Loucy (cell line): Measurements from ENCODE around the gene DIO3.

Experiments
- H2AFZ ChIP-seq: fragments of 200-600 bp; sonication (generic); 2 replicates; pipeline ENCODE4 v1.6.0; 2016; ENCODE audit warnings: antibody characterized with exemption, mild to moderate bottlenecking, low read length, moderate library complexity
- H3F3A ChIP-seq: fragments of 200-600 bp; 2 replicates; pipeline ENCODE4 v1.6.0; 2016; ENCODE audit warnings: antibody characterized with exemption, low read depth, mild to moderate bottlenecking
- H3K27me3 ChIP-seq: fragments of 200-600 bp; sonication (generic); 2 replicates; pipeline ENCODE4 v1.6.1; 2014; ENCODE audit warnings: low read length, mild to moderate bottlenecking; ENCODE audit not compliant: insufficient read depth, poor library complexity, severe bottlenecking
- H3K36me3 ChIP-seq: fragments of 200-600 bp; sonication (generic); 2 replicates; pipeline ENCODE4 v1.6.1; 2016; ENCODE audit warnings: low read length; ENCODE audit not compliant: insufficient read depth
- H3K4me1 ChIP-seq: fragments of 200-600 bp; sonication (generic); 2 replicates; pipeline ENCODE4 v1.5.1; 2014; ENCODE audit warnings: low read length, mild to moderate bottlenecking; ENCODE audit not compliant: insufficient read depth, poor library complexity, severe bottlenecking
- H3K4me2 ChIP-seq: fragments of 200-600 bp; sonication (generic); 2 replicates; pipeline ENCODE4 v1.6.0; 2014; ENCODE audit warnings: antibody characterized with exemption, low read length, low read depth, mild to moderate bottlenecking; ENCODE audit not compliant: poor library complexity, severe bottlenecking
- H3K4me3 ChIP-seq: fragments of 200-600 bp; sonication (generic); 2 replicates; pipeline ENCODE4 v1.5.1; 2014; ENCODE audit warnings: low read length, mild to moderate bottlenecking, mixed read lengths; ENCODE audit not compliant: poor library complexity, severe bottlenecking
- H3K79me2 ChIP-seq: fragments of 200-600 bp; sonication (generic); 2 replicates; pipeline ENCODE4 v1.6.1; 2014; ENCODE audit warnings: low read length; ENCODE audit not compliant: insufficient read depth
- H3K9ac ChIP-seq: fragments of 200-600 bp; sonication (generic); 2 replicates; pipeline ENCODE4 v1.6.0; 2014; ENCODE audit warnings: mild to moderate bottlenecking, low read depth, low read length, moderate library complexity; ENCODE audit not compliant: poor library complexity, severe bottlenecking
- H3K9me2 ChIP-seq: fragments of 200-600 bp; sonication (generic); replicated peaks from 2 replicates; pipeline ENCODE4 v1.6.1; 2016; ENCODE audit warnings: low read depth, low read length, mixed read lengths
- H3K9me3 ChIP-seq: fragments of 200-600 bp; sonication (generic); 2 replicates; pipeline ENCODE4 v1.6.1; 2014; ENCODE audit warnings: mild to moderate bottlenecking, antibody characterized with exemption, low read length, low read depth; ENCODE audit not compliant: insufficient read depth
- H4K20me1 ChIP-seq: fragments of 200-600 bp; sonication (generic); 2 replicates; pipeline ENCODE4 v1.6.0; 2014; ENCODE audit warnings: antibody characterized with exemption, low read length, mild to moderate bottlenecking; ENCODE audit not compliant: insufficient read depth, poor library complexity, severe bottlenecking
- EZH2phosphoT487 ChIP-seq: fragments of 200-600 bp; IDR thresholded peaks from 2 replicates; pipeline ENCODE4 v1.6.1; 2018; ENCODE audit warnings: antibody characterized with exemption, mild to moderate bottlenecking, moderate library complexity, borderline replicate concordance
- TF ChIP-seq, protein P1 (sequence below): fragments of 200-600 bp; sonication (generic); conservative IDR thresholded peaks from 2 replicates; pipeline ENCODE4 v1.5.1; 2014; ENCODE audit warnings: mild to moderate bottlenecking, antibody characterized with exemption, low read length

DIO3 gene

DNA sequence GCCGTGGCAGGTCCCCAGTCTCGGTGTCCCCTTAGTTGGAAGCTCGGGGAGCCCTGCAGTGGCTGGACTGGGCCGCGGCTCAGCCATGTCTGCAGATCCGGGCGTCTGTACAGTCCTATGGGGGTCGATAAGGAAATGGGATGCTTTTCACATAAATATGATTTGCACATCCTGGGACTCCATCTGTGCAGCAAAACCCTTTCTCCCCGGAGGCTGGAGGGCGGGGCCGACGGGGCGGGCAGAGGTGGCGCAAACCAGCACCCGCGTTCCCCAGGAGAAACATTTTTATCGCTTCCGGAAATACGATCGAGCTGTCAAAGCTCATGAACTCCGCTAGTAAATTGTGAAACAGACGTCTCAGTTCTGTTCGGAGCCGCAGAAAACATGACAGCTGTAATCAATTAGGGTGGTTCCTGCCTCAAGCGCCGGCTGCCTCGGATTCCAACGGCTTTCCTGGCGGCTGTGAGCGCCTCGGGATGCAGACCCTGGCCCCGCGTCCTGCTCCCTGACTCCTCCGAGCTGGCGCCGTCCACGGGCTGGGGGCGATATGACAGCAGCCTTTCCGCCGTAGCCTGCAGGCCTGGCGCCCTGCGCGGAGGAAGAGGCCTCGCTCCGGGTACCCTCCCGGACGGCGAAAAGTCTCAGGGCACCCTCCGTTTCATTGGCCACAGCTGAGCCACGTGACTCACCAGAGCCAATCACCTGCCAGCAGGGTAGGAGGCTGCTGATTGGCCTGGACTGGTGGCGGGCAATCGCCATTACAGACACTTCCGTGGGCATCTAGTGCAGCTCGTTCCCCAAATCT, 23.0 kb downstream of the DIO3 start:
- Histone ChIP-seq H3K9ac (no peak overlapping the region), H3K9me3 (no peaks in the 10 kb centered on the region), H3K9me2 (no peaks in the 10 kb centered on the region), H3K4me1 (no peaks in the 10 kb centered on the region), H3K4me3 (no peak overlapping the region), H3K4me2 (no peak overlapping the region), H4K20me1 (no peaks in the 10 kb centered on the region), H3K79me2 (no peaks in the 10 kb centered on the region), H3K36me3 (no peaks in the 10 kb centered on the region), H3F3A (no peaks in the 10 kb centered on the region), H2AFZ (no peak overlapping the region), H3K27me3 (no peaks in the 10 kb centered on the region)
- TF ChIP-seq, protein P1, sequence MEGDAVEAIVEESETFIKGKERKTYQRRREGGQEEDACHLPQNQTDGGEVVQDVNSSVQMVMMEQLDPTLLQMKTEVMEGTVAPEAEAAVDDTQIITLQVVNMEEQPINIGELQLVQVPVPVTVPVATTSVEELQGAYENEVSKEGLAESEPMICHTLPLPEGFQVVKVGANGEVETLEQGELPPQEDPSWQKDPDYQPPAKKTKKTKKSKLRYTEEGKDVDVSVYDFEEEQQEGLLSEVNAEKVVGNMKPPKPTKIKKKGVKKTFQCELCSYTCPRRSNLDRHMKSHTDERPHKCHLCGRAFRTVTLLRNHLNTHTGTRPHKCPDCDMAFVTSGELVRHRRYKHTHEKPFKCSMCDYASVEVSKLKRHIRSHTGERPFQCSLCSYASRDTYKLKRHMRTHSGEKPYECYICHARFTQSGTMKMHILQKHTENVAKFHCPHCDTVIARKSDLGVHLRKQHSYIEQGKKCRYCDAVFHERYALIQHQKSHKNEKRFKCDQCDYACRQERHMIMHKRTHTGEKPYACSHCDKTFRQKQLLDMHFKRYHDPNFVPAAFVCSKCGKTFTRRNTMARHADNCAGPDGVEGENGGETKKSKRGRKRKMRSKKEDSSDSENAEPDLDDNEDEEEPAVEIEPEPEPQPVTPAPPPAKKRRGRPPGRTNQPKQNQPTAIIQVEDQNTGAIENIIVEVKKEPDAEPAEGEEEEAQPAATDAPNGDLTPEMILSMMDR, result no peak
- TF ChIP-seq EZH2phosphoT487, result no peak

DNA sequence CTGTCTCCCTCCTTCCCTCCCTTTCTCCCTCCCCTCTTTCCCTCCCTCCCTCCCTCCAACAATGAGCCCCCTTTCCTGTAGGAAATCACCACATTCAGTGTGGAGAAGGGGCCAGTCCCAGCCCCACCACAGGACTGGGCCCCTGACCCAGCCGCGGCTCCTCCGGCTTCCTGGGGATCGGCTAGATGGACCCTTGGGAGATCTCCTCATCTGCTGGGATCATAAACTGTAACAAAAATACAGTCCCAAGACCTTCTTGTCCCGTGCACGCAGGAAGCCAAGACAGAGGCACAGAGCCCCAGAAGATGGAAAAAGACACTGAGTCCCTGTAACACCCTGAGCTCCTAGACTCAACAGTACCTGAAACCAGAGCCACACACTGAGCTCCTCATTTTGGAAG, 23.9 kb downstream of the DIO3 start:
- H4K20me1 ChIP-seq, result no peaks in the 10 kb centered on the region

DNA sequence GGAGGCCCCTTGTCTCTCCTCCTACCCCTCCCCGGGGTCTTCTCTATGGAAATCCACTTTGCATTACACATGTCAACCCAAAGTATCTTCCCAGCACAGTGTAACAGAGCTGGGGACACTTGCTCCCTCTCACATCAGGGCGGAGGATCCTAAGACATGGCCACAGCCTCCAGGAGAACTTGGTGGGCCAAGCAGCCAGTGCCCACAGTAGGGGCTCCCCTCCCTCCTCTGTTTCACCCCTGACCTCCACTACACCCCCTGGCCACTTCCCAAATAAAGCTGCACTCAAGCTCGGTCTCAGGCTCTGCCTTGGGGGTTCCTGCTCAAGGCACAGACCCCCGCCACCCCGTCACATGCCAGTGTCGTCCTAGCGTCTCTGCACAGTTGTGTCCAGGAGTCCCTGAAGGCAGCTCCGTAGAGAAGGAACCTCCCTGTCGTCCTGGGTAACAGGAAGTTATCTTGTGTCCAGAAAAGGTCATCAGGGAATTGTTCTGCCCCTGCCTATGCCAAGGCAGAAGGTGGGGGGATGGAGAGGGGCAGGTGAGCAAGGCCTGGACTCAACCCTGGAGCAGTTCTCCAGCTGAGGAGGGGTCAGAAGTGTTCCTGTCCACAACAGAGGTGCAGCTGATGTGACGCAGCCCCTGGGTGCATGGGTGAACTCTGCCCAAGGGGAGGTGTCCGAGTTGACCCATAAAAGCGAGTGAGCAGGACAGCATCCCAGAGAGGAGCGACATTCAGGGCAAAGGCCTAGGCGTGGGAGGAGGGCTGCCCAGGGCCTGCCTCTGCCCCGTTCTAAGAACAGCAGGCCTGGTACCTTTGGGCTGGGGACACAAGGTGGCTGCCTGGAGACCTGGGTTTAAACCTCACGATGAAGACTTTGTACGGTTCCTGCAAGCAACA, 25.5 kb downstream of the DIO3 start:
- Histone ChIP-seq H3K4me3 (no peak overlapping the region), H3K36me3 (no peaks in the 10 kb centered on the region), H2AFZ (no peak overlapping the region), H3K9me2 (no peaks in the 10 kb centered on the region), H3K4me2 (no peak overlapping the region), H3K79me2 (no peaks in the 10 kb centered on the region), H3F3A (no peaks in the 10 kb centered on the region), H3K9ac (no peak overlapping the region), H3K4me1 (peaks cover 4% of the 10 kb centered on the region), H3K27me3 (no peaks in the 10 kb centered on the region), H4K20me1 (no peaks in the 10 kb centered on the region), H3K9me3 (no peaks in the 10 kb centered on the region)
- TF ChIP-seq, protein P1, result no peak
- no peak for TF ChIP-seq EZH2phosphoT487

More for the DNA sequence above, 23.9 kb downstream of the DIO3 start:
- Histone ChIP-seq H3K9ac (no peak overlapping the region), H3K36me3 (no peaks in the 10 kb centered on the region), H3K79me2 (no peaks in the 10 kb centered on the region), H2AFZ (no peak overlapping the region), H3K9me2 (no peaks in the 10 kb centered on the region), H3K4me2 (no peak overlapping the region), H3K4me3 (no peak overlapping the region), H3F3A (no peaks in the 10 kb centered on the region), H3K9me3 (no peaks in the 10 kb centered on the region), H3K4me1 (no peaks in the 10 kb centered on the region), H3K27me3 (no peaks in the 10 kb centered on the region)
- TF ChIP-seq, protein P1, result no peak
- no peak for TF ChIP-seq EZH2phosphoT487
